Gastrocnemius medialis (tissue), 4 donors: ENCODE results near the gene ZNF775.

Experiments used
- POLR2A ChIP-seq, 2 donors: fragments of 450-650 bp; IDR thresholded peaks; one replicate each; pipeline ENCODE4 v1.6.1; 2017; ENCODE audit warnings: antibody characterized with exemption in 2 of 2, mild to moderate bottlenecking in 2 of 2, moderate library complexity in 2 of 2
- TF ChIP-seq, protein P1 (sequence below), 5 experiments: fragments of 450-650 bp in 3 of 5; fragments of 200-600 bp in 2 of 5; sonication (generic) in 2 of 5; IDR thresholded peaks in 4 of 5; conservative IDR thresholded peaks in 1 of 5; 1 replicate in 4 of 5; 2 replicates in 1 of 5; pipeline ENCODE4 v1.5.1; 2016 to 2019; ENCODE audit warnings: antibody characterized with exemption in 5 of 5, mild to moderate bottlenecking in 3 of 5, moderate library complexity in 3 of 5

DNA sequence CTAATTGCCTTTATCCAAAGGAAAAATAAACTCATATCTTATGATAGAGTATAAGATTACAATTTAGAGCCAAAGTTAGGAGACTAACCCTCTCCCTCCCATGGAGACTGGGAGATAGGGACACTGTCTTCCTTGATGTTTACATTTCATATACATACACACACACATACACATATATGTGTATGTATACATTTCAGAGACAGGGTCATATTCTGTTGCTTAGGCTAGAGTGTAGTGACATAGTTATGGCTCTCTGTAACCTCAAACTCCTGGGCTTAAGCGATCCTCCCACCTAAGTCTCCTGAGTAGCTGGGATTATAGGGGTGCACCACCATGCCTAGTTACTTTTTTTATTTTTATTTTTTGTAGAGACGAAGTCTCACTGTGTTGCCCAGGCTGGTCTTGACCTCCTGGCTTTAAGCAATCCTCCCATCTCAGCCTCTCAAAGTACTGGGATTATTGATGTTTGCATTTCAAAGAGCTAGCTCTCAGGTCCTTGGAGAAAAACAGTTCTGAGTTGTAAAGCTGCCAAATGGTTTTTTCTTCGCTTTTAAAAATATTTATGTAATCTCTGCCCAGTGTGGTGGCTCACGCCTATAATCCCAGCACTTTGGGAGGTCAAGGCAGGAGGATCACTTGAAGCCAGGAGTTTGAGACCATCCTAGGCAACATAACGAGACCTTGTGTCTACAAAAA is 18.6 kb upstream of the ZNF775 start:
- TF ChIP-seq, protein P1, sequence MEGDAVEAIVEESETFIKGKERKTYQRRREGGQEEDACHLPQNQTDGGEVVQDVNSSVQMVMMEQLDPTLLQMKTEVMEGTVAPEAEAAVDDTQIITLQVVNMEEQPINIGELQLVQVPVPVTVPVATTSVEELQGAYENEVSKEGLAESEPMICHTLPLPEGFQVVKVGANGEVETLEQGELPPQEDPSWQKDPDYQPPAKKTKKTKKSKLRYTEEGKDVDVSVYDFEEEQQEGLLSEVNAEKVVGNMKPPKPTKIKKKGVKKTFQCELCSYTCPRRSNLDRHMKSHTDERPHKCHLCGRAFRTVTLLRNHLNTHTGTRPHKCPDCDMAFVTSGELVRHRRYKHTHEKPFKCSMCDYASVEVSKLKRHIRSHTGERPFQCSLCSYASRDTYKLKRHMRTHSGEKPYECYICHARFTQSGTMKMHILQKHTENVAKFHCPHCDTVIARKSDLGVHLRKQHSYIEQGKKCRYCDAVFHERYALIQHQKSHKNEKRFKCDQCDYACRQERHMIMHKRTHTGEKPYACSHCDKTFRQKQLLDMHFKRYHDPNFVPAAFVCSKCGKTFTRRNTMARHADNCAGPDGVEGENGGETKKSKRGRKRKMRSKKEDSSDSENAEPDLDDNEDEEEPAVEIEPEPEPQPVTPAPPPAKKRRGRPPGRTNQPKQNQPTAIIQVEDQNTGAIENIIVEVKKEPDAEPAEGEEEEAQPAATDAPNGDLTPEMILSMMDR (IDR thresholded peaks at IDR 0.05 in 4 of 5, conservative IDR thresholded peaks at IDR 0.05 in 1 of 5) = no peak
- TF ChIP-seq POLR2A (IDR thresholded peaks at IDR 0.05) = no peak
